Inflammatory macrophage (primary cell): Measurements from ENCODE around the gene PGAP6.
"Not testable (repeated sequence)": the region's sequence is repeated elsewhere in the genome, so short reads cannot be mapped to it uniquely, and the experiment has no call there.

ENCODE experiments used
- DNase-seq, 2 donors: peaks; one replicate each; pipeline ENCODE4 v3.0.0-alpha.2; 2020 to 2022

Gene PGAP6

GRCh38 chr16:401468-402348, 19.9 kb upstream of the PGAP6 start, which contains the start of gene DECR2:
Gene DECR2, plus strand, starts transcription at chr16:401885. Its CDS starts 79 bp downstream, at chr16:401964.
- peak; percentile 90 to 95 for DNase-seq

GRCh38 chr16:400061-400591, 18.3 kb upstream of the PGAP6 start:
- no peak for DNase-seq

- DNase-seq = no peak
These were observed 17.7 kb upstream of the PGAP6 start for GRCh38 chr16:399340-400019.

- DNase-seq = no peak
These were observed 17.0 kb upstream of the PGAP6 start for GRCh38 chr16:398561-399339.

GRCh38 chr16:397736-398332, 16.1 kb upstream of the PGAP6 start:
- DNase-seq = peak; percentile 22 to 48

GRCh38 chr16:397135-397661, 15.4 kb upstream of the PGAP6 start, which contains the start of gene NME4:
Gene NME4, plus strand, starts transcription at chr16:397199. Its CDS starts 24 bp downstream, at chr16:397223.
- DNase-seq = peak in 1 of 2 donors; percentile 33

- peak; percentile 15 to 41 for DNase-seq
These were observed 14.8 kb upstream of the PGAP6 start for GRCh38 chr16:396605-397004.

- no peak for DNase-seq
These were observed 14.4 kb upstream of the PGAP6 start for GRCh38 chr16:396199-396598.

GRCh38 chr16:392450-393030, 10.8 kb upstream of the PGAP6 start:
- DNase-seq = peak; percentile 65 to 86

- DNase-seq = peak; percentile 55 to 57
These were observed 10.1 kb upstream of the PGAP6 start for GRCh38 chr16:391885-392335.

GRCh38 chr16:389352-389751, 7.6 kb upstream of the PGAP6 start:
- no peak for DNase-seq

GRCh38 chr16:387761-388666, 6.2 kb upstream of the PGAP6 start:
- DNase-seq = not testable (repeated sequence)

GRCh38 chr16:386641-387156, 4.9 kb upstream of the PGAP6 start:
- DNase-seq = peak in 1 of 2 donors; percentile 12

- peak in 1 of 2 donors; percentile 22 for DNase-seq
These were observed 1.7 kb upstream of the PGAP6 start for GRCh38 chr16:383326-384051.

- peak; percentile 11 to 14 for DNase-seq
These were observed 578 bp downstream of the PGAP6 start for GRCh38 chr16:381012-381788.

GRCh38 chr16:380762-381011, 1.1 kb downstream of the PGAP6 start:
- DNase-seq = peak in 1 of 2 donors; percentile 11

- no peak for DNase-seq
These were observed 1.6 kb downstream of the PGAP6 start for GRCh38 chr16:379961-380761.
